ENCODE data around the gene DEXI. TPM values are rescaled to one million over a fixed set of nuclear protein-coding genes. Genes with fewer than 3 reads are reported as not detected.

DEXI gene
- total RNA-seq, 2 donors from 2014 or later: 31.5 to 32.0 TPM

GRCh38 chr16:10978871-10979446 lies 36.7 kb upstream of the DEXI start:
- no peak overlapping the region for H3K4me3 ChIP-seq (ENCODE audit: low read length)
- peaks cover 2% of the 10 kb centered on the region for H3K4me1 ChIP-seq (ENCODE audit: control insufficient read depth, insufficient read depth, low read length)
- Mint-ChIP-seq H3K36me3 (ENCODE audit: low read depth) (peaks cover 49% of the 10 kb centered on the region), H3K4me3 (no peak overlapping the region), H3K4me1 (peaks cover 8% of the 10 kb centered on the region), H3K27ac (peak overlapping the region; percentile 23), H3K9me3 (no peaks in the 10 kb centered on the region), H3K27me3 (ENCODE audit: insufficient read depth) (no peaks in the 10 kb centered on the region)
- no peak overlapping the region for H3K9ac ChIP-seq (ENCODE audit: extremely low read depth, low read length, poor library complexity, severe bottlenecking)
- peak overlapping the region; percentile 6 for H3K27ac ChIP-seq (ENCODE audit: low read depth, low read length)
- DNase-seq: no peak
- H3K27me3 ChIP-seq (ENCODE audit: control insufficient read depth, insufficient read depth, low read length, poor library complexity, severe bottlenecking): no peaks in the 10 kb centered on the region
- H3K9me3 ChIP-seq (ENCODE audit: control insufficient read depth, low read length): no peaks in the 10 kb centered on the region
- no peak for TF ChIP-seq CTCF (conservative IDR thresholded peaks at IDR 0.05)
- peaks cover 50% of the 10 kb centered on the region for H3K36me3 ChIP-seq (ENCODE audit: control insufficient read depth, insufficient read depth, low read length)
- 92% methylated on average over 5 to 14 of the region's 14 CpGs for WGBS, 2 experiments (ENCODE audit: insufficient coverage in 1 of 2, insufficient read length in 1 of 2)

GRCh38 chr16:10978124-10978523 lies 35.9 kb upstream of the DEXI start:
- Mint-ChIP-seq H3K4me3 (no peak overlapping the region), H3K36me3 (ENCODE audit: low read depth) (peaks cover 47% of the 10 kb centered on the region), H3K27me3 (ENCODE audit: insufficient read depth) (no peaks in the 10 kb centered on the region), H3K4me1 (peaks cover 8% of the 10 kb centered on the region), H3K9me3 (no peaks in the 10 kb centered on the region), H3K27ac (no peak overlapping the region)
- Histone ChIP-seq H3K4me1 (ENCODE audit: control insufficient read depth, insufficient read depth, low read length) (peaks cover 2% of the 10 kb centered on the region), H3K36me3 (ENCODE audit: control insufficient read depth, insufficient read depth, low read length) (peaks cover 53% of the 10 kb centered on the region), H3K9ac (ENCODE audit: extremely low read depth, low read length, poor library complexity, severe bottlenecking) (no peak overlapping the region), H3K9me3 (ENCODE audit: control insufficient read depth, low read length) (no peaks in the 10 kb centered on the region), H3K27ac (ENCODE audit: low read depth, low read length) (no peak overlapping the region), H3K27me3 (ENCODE audit: control insufficient read depth, insufficient read depth, low read length, poor library complexity, severe bottlenecking) (no peaks in the 10 kb centered on the region), H3K4me3 (ENCODE audit: low read length) (no peak overlapping the region)
- DNase-seq: no peak
- no peak for TF ChIP-seq CTCF (conservative IDR thresholded peaks at IDR 0.05)
- whole genome bisulfite sequencing, 2 experiments (ENCODE audit: insufficient coverage in 1 of 2, insufficient read length in 1 of 2): 93 to 98% methylated on average over 4 to 6 of the region's 6 CpGs

GRCh38 chr16:10976634-10977033 lies 34.4 kb upstream of the DEXI start:
- DNase-seq: no peak
- H3K4me3 Mint-ChIP-seq: no peak overlapping the region
- 80% methylated on average over 3 of the region's 3 CpGs; no CpG with 5 or more reads in 1 of the 2 experiments for WGBS, 2 experiments (ENCODE audit: insufficient coverage in 1 of 2, insufficient read length in 1 of 2)
- TF ChIP-seq CTCF (conservative IDR thresholded peaks at IDR 0.05): no peak
- no peak overlapping the region for H3K9ac ChIP-seq (ENCODE audit: extremely low read depth, low read length, poor library complexity, severe bottlenecking)
- H3K4me1 Mint-ChIP-seq: peaks cover 12% of the 10 kb centered on the region
- no peaks in the 10 kb centered on the region for H3K9me3 Mint-ChIP-seq
- no peaks in the 10 kb centered on the region for H3K27me3 ChIP-seq (ENCODE audit: control insufficient read depth, insufficient read depth, low read length, poor library complexity, severe bottlenecking)
- H3K4me1 ChIP-seq (ENCODE audit: control insufficient read depth, insufficient read depth, low read length): peaks cover 7% of the 10 kb centered on the region
- H3K36me3 Mint-ChIP-seq (ENCODE audit: low read depth): peaks cover 51% of the 10 kb centered on the region
- H3K36me3 ChIP-seq (ENCODE audit: control insufficient read depth, insufficient read depth, low read length): peaks cover 47% of the 10 kb centered on the region
- no peak overlapping the region for H3K27ac ChIP-seq (ENCODE audit: low read depth, low read length)
- H3K27me3 Mint-ChIP-seq (ENCODE audit: insufficient read depth): no peaks in the 10 kb centered on the region
- no peak overlapping the region for H3K4me3 ChIP-seq (ENCODE audit: low read length)
- H3K9me3 ChIP-seq (ENCODE audit: control insufficient read depth, low read length): no peaks in the 10 kb centered on the region
- H3K27ac Mint-ChIP-seq: no peak overlapping the region

Measured in endodermal cell (in vitro differentiated cells).